Neural cell (in vitro differentiated cells): ENCODE results near the gene MRNIP. TPM values are rescaled to one million over a fixed set of nuclear protein-coding genes. Genes with fewer than 3 reads are reported as not detected.

ENCODE experiments used
- H2AFZ ChIP-seq: fragments of 200-600, 300-800 bp; sonication (generic), shearing (Covaris generic); 2 replicates; pipeline ENCODE4 v1.6.0; 2014; ENCODE audit warnings: low read depth, mild to moderate bottlenecking, antibody characterized with exemption, low read length, moderate library complexity
- H3F3A ChIP-seq: fragments of 200-600 bp; shearing (Covaris generic); 2 replicates; pipeline ENCODE4 v1.6.1; 2016; ENCODE audit warnings: mild to moderate bottlenecking, moderate library complexity, mixed read lengths, antibody characterized with exemption, low read length; ENCODE audit not compliant: insufficient read depth, poor library complexity, severe bottlenecking
- H3K27ac ChIP-seq: fragments of 200-600, 300-800 bp; sonication (generic), shearing (Covaris generic); 2 replicates; pipeline ENCODE4 v1.5.1; 2014; ENCODE audit warnings: mild to moderate bottlenecking, low read length, moderate library complexity
- H3K27me3 ChIP-seq: fragments of 300-800, 200-600 bp; sonication (generic), shearing (Covaris generic); 2 replicates; pipeline ENCODE4 v1.6.0; 2014; ENCODE audit warnings: mild to moderate bottlenecking, low read depth, low read length, moderate library complexity; ENCODE audit not compliant: insufficient read depth
- H3K36me3 ChIP-seq: fragments of 300-800, 200-600 bp; sonication (generic), shearing (Covaris generic); 2 replicates; pipeline ENCODE4 v1.5.1; 2014; ENCODE audit warnings: mild to moderate bottlenecking, antibody characterized with exemption, low read length, moderate library complexity; ENCODE audit not compliant: insufficient read depth
- H3K4me2 ChIP-seq: fragments of 300-800, 200-600 bp; sonication (generic), shearing (Covaris generic); 2 replicates; pipeline ENCODE4 v1.6.0; 2014; ENCODE audit warnings: mild to moderate bottlenecking, low read length
- H3K4me3 ChIP-seq: fragments of 300-800, 200-600 bp; sonication (generic), shearing (Covaris generic); 2 replicates; pipeline ENCODE4 v1.5.1; 2014; ENCODE audit warnings: mild to moderate bottlenecking, low read length, moderate library complexity
- H3K79me2 ChIP-seq: fragments of 200-600 bp; shearing (Covaris generic); replicated peaks from 2 replicates; pipeline ENCODE4 v1.6.0; 2014; ENCODE audit warnings: mild to moderate bottlenecking, low read length, moderate library complexity; ENCODE audit not compliant: insufficient read depth
- H3K9ac ChIP-seq: fragments of 300-800, 200-600 bp; sonication (generic), shearing (Covaris generic); 2 replicates; pipeline ENCODE4 v1.6.1; 2016; ENCODE audit warnings: mild to moderate bottlenecking, low read length, mixed read lengths
- H3K9me2 ChIP-seq: fragments of 200-600 bp; shearing (Covaris generic); 2 replicates; pipeline ENCODE4 v1.6.1; 2016; ENCODE audit warnings: mild to moderate bottlenecking, low read length, mixed read lengths; ENCODE audit not compliant: insufficient read depth
- H3K9me3 ChIP-seq: fragments of 200-600, 300-800 bp; sonication (generic), shearing (Covaris generic); 2 replicates; pipeline ENCODE4 v1.6.1; 2016; ENCODE audit warnings: mild to moderate bottlenecking, mixed run types, low read length, moderate library complexity, mixed read lengths
- H4K20me1 ChIP-seq: fragments of 200-600 bp; shearing (Covaris generic); 2 replicates; pipeline ENCODE4 v1.6.1; 2016; ENCODE audit warnings: mild to moderate bottlenecking, mixed run types; ENCODE audit not compliant: insufficient read depth
- MXI1 ChIP-seq: fragments of 450-650 bp; conservative IDR thresholded peaks from 2 replicates; pipeline ENCODE4 v1.6.1; 2014; ENCODE audit warnings: antibody characterized with exemption, mild to moderate bottlenecking; ENCODE audit not compliant: poor library complexity, severe bottlenecking
- POLR2AphosphoS5 ChIP-seq: IDR thresholded peaks from 2 replicates; pipeline ENCODE4 v1.6.1; 2012
- RAD21 ChIP-seq: fragments of 450-650 bp; conservative IDR thresholded peaks from 2 replicates; pipeline ENCODE4 v1.6.1; 2014; ENCODE audit warnings: antibody characterized with exemption, mild to moderate bottlenecking, moderate library complexity
- polyA plus RNA-seq: library from polyadenylated mRNA; depleted of rRNA; stranded (reverse); fragments of >200 nt; gene quantifications from 2 replicates; pipeline ENCODE4 v1.2.3, GENCODE V29; 2014
- TF ChIP-seq, protein P1 (sequence below): IDR thresholded peaks from 2 replicates; pipeline ENCODE4 v1.6.1; 2012; ENCODE audit warnings: borderline replicate concordance
- TF ChIP-seq, protein P2 (sequence below): fragments of 450-650 bp; IDR thresholded peaks from 2 replicates; pipeline ENCODE4 v1.5.1; 2014; ENCODE audit warnings: antibody characterized with exemption, mild to moderate bottlenecking, moderate library complexity; ENCODE audit not compliant: poor library complexity, severe bottlenecking

MRNIP gene
- polyA plus RNA-seq, 1 donor from 2014 or later: 121 TPM

GRCh38 chr5:179887802-179888201 lies 29.2 kb upstream of the MRNIP start:
- Histone ChIP-seq H3K9me3 (no peaks in the 10 kb centered on the region), H3K27me3 (no peaks in the 10 kb centered on the region), H3K79me2 (no peaks in the 10 kb centered on the region), H3K4me3 (no peak overlapping the region), H3K36me3 (peaks cover 11% of the 10 kb centered on the region), H3F3A (no peaks in the 10 kb centered on the region), H3K9ac (no peak overlapping the region), H4K20me1 (no peaks in the 10 kb centered on the region), H2AFZ (no peak overlapping the region), H3K9me2 (no peaks in the 10 kb centered on the region), H3K27ac (no peak overlapping the region), H3K4me2 (no peak overlapping the region)
- TF ChIP-seq, protein P1, sequence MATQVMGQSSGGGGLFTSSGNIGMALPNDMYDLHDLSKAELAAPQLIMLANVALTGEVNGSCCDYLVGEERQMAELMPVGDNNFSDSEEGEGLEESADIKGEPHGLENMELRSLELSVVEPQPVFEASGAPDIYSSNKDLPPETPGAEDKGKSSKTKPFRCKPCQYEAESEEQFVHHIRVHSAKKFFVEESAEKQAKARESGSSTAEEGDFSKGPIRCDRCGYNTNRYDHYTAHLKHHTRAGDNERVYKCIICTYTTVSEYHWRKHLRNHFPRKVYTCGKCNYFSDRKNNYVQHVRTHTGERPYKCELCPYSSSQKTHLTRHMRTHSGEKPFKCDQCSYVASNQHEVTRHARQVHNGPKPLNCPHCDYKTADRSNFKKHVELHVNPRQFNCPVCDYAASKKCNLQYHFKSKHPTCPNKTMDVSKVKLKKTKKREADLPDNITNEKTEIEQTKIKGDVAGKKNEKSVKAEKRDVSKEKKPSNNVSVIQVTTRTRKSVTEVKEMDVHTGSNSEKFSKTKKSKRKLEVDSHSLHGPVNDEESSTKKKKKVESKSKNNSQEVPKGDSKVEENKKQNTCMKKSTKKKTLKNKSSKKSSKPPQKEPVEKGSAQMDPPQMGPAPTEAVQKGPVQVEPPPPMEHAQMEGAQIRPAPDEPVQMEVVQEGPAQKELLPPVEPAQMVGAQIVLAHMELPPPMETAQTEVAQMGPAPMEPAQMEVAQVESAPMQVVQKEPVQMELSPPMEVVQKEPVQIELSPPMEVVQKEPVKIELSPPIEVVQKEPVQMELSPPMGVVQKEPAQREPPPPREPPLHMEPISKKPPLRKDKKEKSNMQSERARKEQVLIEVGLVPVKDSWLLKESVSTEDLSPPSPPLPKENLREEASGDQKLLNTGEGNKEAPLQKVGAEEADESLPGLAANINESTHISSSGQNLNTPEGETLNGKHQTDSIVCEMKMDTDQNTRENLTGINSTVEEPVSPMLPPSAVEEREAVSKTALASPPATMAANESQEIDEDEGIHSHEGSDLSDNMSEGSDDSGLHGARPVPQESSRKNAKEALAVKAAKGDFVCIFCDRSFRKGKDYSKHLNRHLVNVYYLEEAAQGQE: no peak
- no peak for TF ChIP-seq RAD21
- TF ChIP-seq, protein P2, sequence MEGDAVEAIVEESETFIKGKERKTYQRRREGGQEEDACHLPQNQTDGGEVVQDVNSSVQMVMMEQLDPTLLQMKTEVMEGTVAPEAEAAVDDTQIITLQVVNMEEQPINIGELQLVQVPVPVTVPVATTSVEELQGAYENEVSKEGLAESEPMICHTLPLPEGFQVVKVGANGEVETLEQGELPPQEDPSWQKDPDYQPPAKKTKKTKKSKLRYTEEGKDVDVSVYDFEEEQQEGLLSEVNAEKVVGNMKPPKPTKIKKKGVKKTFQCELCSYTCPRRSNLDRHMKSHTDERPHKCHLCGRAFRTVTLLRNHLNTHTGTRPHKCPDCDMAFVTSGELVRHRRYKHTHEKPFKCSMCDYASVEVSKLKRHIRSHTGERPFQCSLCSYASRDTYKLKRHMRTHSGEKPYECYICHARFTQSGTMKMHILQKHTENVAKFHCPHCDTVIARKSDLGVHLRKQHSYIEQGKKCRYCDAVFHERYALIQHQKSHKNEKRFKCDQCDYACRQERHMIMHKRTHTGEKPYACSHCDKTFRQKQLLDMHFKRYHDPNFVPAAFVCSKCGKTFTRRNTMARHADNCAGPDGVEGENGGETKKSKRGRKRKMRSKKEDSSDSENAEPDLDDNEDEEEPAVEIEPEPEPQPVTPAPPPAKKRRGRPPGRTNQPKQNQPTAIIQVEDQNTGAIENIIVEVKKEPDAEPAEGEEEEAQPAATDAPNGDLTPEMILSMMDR: no peak
- TF ChIP-seq MXI1: no peak
- TF ChIP-seq POLR2AphosphoS5: no peak

DNA sequence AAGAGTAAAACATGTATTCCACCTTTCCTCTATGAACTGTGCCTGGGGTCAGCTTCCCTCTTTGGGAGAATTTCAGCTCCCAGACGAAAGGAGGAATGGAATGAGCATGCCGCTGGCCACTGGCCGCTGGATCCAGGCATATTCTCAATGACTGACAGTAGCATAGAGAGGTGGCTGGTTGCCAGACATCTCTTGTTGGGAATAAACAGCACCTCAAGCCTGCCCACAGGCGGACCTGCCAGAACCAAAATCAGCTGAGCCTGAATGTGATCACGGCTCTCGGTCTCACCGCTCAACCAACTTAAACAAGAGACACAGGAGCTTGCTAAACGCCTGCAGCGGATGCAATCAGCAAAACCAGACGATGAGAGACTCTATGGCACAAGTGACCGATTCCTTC lies 28.5 kb upstream of the MRNIP start:
- Histone ChIP-seq H3K79me2 (no peaks in the 10 kb centered on the region), H3K4me3 (no peak overlapping the region), H3K27ac (no peak overlapping the region), H3K4me2 (no peak overlapping the region), H4K20me1 (no peaks in the 10 kb centered on the region), H3K9me3 (no peaks in the 10 kb centered on the region), H2AFZ (no peak overlapping the region), H3F3A (no peaks in the 10 kb centered on the region), H3K9ac (no peak overlapping the region), H3K9me2 (no peaks in the 10 kb centered on the region), H3K36me3 (peaks cover 11% of the 10 kb centered on the region), H3K27me3 (no peaks in the 10 kb centered on the region)
- TF ChIP-seq, protein P2: no peak
